ENCODE measurements around the gene KLHL5.
"Not testable (repeated sequence)": the region's sequence is repeated elsewhere in the genome, so short reads cannot be mapped to it uniquely, and the experiment has no call there.

The KLHL5 gene

GRCh38 chr4:39062094-39062769 lies at the start of gene KLHL5:
TSS of gene KLHL5 (plus strand) at chr4:39062232. CDS start at chr4:39062653, 421 bp downstream.
- no peak within 1 kb of the TSS for H3K4me3 ChIP-seq (ENCODE audit: low read depth, low read length)

- H3K4me3 ChIP-seq (ENCODE audit: low read depth, low read length) = no peak overlapping the region
These were observed 48.0 kb upstream of the KLHL5 start for GRCh38 chr4:39014028-39014427.

GRCh38 chr4:39020130-39020529 lies 41.9 kb upstream of the KLHL5 start:
- H3K4me3 ChIP-seq (ENCODE audit: low read depth, low read length) = no peak overlapping the region

- H3K4me3 ChIP-seq (ENCODE audit: low read depth, low read length) = no peak overlapping the region
These were observed 40.4 kb upstream of the KLHL5 start for GRCh38 chr4:39021631-39022030.

GRCh38 chr4:39022241-39022640 lies 39.8 kb upstream of the KLHL5 start:
- H3K4me3 ChIP-seq (ENCODE audit: low read depth, low read length) = no peak overlapping the region

GRCh38 chr4:39023059-39023458 lies 39.0 kb upstream of the KLHL5 start:
- no peak overlapping the region for H3K4me3 ChIP-seq (ENCODE audit: low read depth, low read length)

GRCh38 chr4:39024311-39024865 lies 37.6 kb upstream of the KLHL5 start:
- no peak overlapping the region for H3K4me3 ChIP-seq (ENCODE audit: low read depth, low read length)

- H3K4me3 ChIP-seq (ENCODE audit: low read depth, low read length) = no peak overlapping the region
These were observed 36.4 kb upstream of the KLHL5 start for GRCh38 chr4:39025552-39026085.

GRCh38 chr4:39026096-39026495 lies 35.9 kb upstream of the KLHL5 start:
- H3K4me3 ChIP-seq (ENCODE audit: low read depth, low read length) = no peak overlapping the region

GRCh38 chr4:39029752-39030694 lies 32.0 kb upstream of the KLHL5 start:
- no peak overlapping the region for H3K4me3 ChIP-seq (ENCODE audit: low read depth, low read length)

- H3K4me3 ChIP-seq (ENCODE audit: low read depth, low read length) = no peak overlapping the region
These were observed 31.3 kb upstream of the KLHL5 start for GRCh38 chr4:39030725-39031124.

- not testable (repeated sequence) for H3K4me3 ChIP-seq (ENCODE audit: low read depth, low read length)
These were observed 30.4 kb upstream of the KLHL5 start for GRCh38 chr4:39031590-39032020.

- no peak within 1 kb of the TSS for H3K4me3 ChIP-seq (ENCODE audit: low read depth, low read length)
These were observed 29.6 kb upstream of the KLHL5 start, which contains the start of gene TMEM156 for GRCh38 chr4:39032218-39033085. TSS of gene TMEM156 (minus strand) at chr4:39032409. CDS start at chr4:39032313, 96 bp downstream.

- H3K4me3 ChIP-seq (ENCODE audit: low read depth, low read length) = no peak overlapping the region
These were observed 25.9 kb upstream of the KLHL5 start for GRCh38 chr4:39036172-39036571.

GRCh38 chr4:39037491-39037825 lies 24.6 kb upstream of the KLHL5 start:
- H3K4me3 ChIP-seq (ENCODE audit: low read depth, low read length) = no peak overlapping the region

- no peak overlapping the region for H3K4me3 ChIP-seq (ENCODE audit: low read depth, low read length)
These were observed 24.1 kb upstream of the KLHL5 start for GRCh38 chr4:39037941-39038340.

GRCh38 chr4:39039108-39039507 lies 22.9 kb upstream of the KLHL5 start:
- H3K4me3 ChIP-seq (ENCODE audit: low read depth, low read length) = no peak overlapping the region

GRCh38 chr4:39042366-39042765 lies 19.7 kb upstream of the KLHL5 start:
- H3K4me3 ChIP-seq (ENCODE audit: low read depth, low read length) = no peak overlapping the region

- H3K4me3 ChIP-seq (ENCODE audit: low read depth, low read length) = no peak overlapping the region
These were observed 18.8 kb upstream of the KLHL5 start for GRCh38 chr4:39043058-39043860.
